ENCODE results near the gene OR10AD1. TPM values are rescaled to one million over a fixed set of nuclear protein-coding genes. Genes with fewer than 3 reads are reported as not detected.
"Not testable (repeated sequence)": the region's sequence is repeated elsewhere in the genome, so short reads cannot be mapped to it uniquely, and the experiment has no call there.

The OR10AD1 gene, protein sequence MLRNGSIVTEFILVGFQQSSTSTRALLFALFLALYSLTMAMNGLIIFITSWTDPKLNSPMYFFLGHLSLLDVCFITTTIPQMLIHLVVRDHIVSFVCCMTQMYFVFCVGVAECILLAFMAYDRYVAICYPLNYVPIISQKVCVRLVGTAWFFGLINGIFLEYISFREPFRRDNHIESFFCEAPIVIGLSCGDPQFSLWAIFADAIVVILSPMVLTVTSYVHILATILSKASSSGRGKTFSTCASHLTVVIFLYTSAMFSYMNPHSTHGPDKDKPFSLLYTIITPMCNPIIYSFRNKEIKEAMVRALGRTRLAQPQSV
- 0.58 TPM for polyA plus RNA-seq (2013)

DNA sequence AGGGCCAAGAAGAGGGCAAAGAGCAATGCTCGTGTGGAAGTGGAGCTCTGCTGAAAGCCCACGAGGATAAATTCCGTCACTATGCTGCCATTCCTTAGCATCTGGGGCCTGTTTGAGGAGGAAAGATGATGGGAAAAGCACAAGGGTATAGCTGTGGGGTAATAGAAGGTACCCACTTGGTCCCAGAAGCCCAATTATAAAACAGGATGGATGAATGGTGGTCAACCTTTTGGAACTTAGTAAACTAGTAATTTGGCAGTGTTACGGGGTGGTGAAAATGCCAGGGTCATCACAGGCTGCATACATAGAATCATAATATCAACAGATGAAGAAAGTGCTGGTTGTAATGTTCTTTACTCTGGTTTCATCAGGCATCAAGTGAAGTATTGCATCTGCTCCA lies at the start of gene OR10AD1:
OR10AD1 (minus strand) TSS at position 101 of the 400 bp plus-strand sequence; CDS start at position 101, 0 bp downstream.
- H3K9me3 ChIP-seq (ENCODE audit: control extremely low read depth in 1 of 5, control insufficient read depth in 4 of 5, insufficient read depth in 2 of 5, low read depth in 1 of 5, low read length in 4 of 5) = peaks cover 4 to 52% (median 27%) of the 10 kb centered on the region in 5 experiments
- POLR2A ChIA-PET = no interaction called here
- H3K27me3 ChIP-seq (replicated peaks in 2 of 5; ENCODE audit: control insufficient read depth in 4 of 5, insufficient read depth in 5 of 5, low read length in 4 of 5) = no peaks in the 10 kb centered on the region
- DNase-seq = no peak
- WGBS (ENCODE audit: insufficient coverage) = 96% methylated on average over 3 of the region's 4 CpGs
- no peak within 1 kb of the TSS for H3K27ac ChIP-seq (ENCODE audit: insufficient read depth in 1 of 2, low read depth in 1 of 2, low read length in 2 of 2, poor library complexity in 1 of 2, severe bottlenecking in 2 of 2)
- H3K4me1 ChIP-seq (ENCODE audit: control extremely low read depth in 1 of 4, control insufficient read depth in 4 of 4, insufficient read depth in 4 of 4, low read length in 3 of 4) = peaks cover 9 to 26% (median 24%) of the 10 kb centered on the region in 4 experiments
- CTCF ChIA-PET = no interaction called here
- H3K36me3 ChIP-seq (ENCODE audit: control insufficient read depth in 4 of 4, insufficient read depth in 4 of 4, low read length in 3 of 4) = peaks cover 0 to 16% (median 3%) of the 10 kb centered on the region in 4 experiments
- H3K4me3 ChIP-seq (ENCODE audit: control insufficient read depth in 1 of 7, extremely low read depth in 1 of 7, insufficient read depth in 4 of 7, low read depth in 2 of 7, low read length in 6 of 7) = no peak within 1 kb of the TSS

DNA sequence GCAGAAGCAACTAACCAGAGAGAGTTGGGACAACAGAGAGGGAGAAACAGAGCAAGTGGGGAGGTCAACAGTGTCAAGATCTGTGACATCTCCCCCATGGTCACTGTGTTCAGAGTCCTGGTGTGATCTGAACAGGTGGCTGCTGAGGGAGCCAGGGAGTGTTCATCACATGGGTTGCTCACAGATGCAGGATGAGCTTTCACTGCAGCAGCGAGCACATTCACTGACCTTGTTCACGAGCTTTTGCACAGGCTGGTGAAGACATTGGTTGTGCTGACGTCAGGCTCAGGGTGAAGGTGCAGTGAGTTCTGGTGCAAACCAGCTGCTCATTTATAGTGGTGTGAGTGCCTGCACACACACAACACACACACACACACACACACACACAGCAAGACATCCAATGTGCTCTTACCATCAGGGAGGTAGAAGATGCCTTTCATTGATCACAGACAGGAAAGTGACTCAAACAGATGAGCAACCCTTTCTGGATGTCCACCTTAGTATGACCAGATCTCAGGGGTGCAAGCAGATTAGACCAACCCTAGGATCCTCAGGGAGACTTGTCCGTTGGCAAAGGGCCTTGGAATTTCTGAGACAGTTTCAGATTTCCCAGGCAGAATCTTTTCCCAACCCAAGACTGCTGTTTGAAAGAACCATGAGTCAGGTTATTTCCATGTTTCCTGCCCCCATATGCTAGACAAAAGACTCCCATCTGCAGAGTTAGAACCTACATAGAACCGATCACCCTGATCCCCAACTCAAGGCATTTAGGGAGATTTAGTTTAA lies 44.3 kb upstream of the OR10AD1 start:
- Histone ChIP-seq H3K4me1 (ENCODE audit: control extremely low read depth in 1 of 4, control insufficient read depth in 4 of 4, insufficient read depth in 4 of 4, low read length in 3 of 4) (no peaks in the 10 kb centered on the region), H3K27ac (ENCODE audit: insufficient read depth in 1 of 2, low read depth in 1 of 2, low read length in 2 of 2, poor library complexity in 1 of 2, severe bottlenecking in 2 of 2) (no peak overlapping the region), H3K27me3 (replicated peaks in 2 of 5; ENCODE audit: control insufficient read depth in 4 of 5, insufficient read depth in 5 of 5, low read length in 4 of 5) (peaks cover 0 to 2% (median 0%) of the 10 kb centered on the region in 5 experiments), H3K36me3 (ENCODE audit: control insufficient read depth in 4 of 4, insufficient read depth in 4 of 4, low read length in 3 of 4) (no peaks in the 10 kb centered on the region), H3K9me3 (ENCODE audit: control extremely low read depth in 1 of 5, control insufficient read depth in 4 of 5, insufficient read depth in 2 of 5, low read depth in 1 of 5, low read length in 4 of 5) (peaks cover 0 to 6% (median 0%) of the 10 kb centered on the region in 5 experiments), H3K4me3 (ENCODE audit: control insufficient read depth in 1 of 7, extremely low read depth in 1 of 7, insufficient read depth in 4 of 7, low read depth in 2 of 7, low read length in 6 of 7) (no peak overlapping the region)
- WGBS (ENCODE audit: insufficient coverage) = 100% methylated on average over 4 of the region's 5 CpGs
- POLR2A ChIA-PET = no interaction called here
- CTCF ChIA-PET = no interaction called here
- DNase-seq = no peak

DNA sequence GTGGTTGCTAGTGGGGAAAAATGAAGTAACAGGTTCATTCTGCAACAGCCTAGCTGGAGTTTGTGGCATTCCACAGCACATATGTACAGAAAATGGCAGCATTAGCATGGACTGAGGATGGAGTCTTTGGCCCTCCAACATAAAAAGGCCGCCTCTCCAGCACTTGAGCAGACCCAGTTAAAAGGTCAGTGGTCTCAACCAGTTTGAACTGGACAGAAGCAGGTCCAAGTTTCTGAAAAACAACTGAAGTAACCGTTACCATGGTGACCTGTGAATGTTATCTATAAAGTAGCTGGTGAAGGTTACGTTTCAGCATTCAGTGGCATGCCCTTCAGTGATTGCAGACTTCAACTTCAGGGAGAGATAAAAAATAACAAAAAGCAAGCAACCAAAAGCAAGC lies 34.1 kb upstream of the OR10AD1 start:
- Histone ChIP-seq H3K9me3 (ENCODE audit: control extremely low read depth in 1 of 5, control insufficient read depth in 4 of 5, insufficient read depth in 2 of 5, low read depth in 1 of 5, low read length in 4 of 5) (peaks cover 0 to 9% (median 5%) of the 10 kb centered on the region in 5 experiments), H3K4me1 (ENCODE audit: control extremely low read depth in 1 of 4, control insufficient read depth in 4 of 4, insufficient read depth in 4 of 4, low read length in 3 of 4) (no peaks in the 10 kb centered on the region), H3K36me3 (ENCODE audit: control insufficient read depth in 4 of 4, insufficient read depth in 4 of 4, low read length in 3 of 4) (no peaks in the 10 kb centered on the region), H3K27me3 (replicated peaks in 2 of 5; ENCODE audit: control insufficient read depth in 4 of 5, insufficient read depth in 5 of 5, low read length in 4 of 5) (no peaks in the 10 kb centered on the region), H3K27ac (ENCODE audit: insufficient read depth in 1 of 2, low read depth in 1 of 2, low read length in 2 of 2, poor library complexity in 1 of 2, severe bottlenecking in 2 of 2) (no peak overlapping the region), H3K4me3 (ENCODE audit: control insufficient read depth in 1 of 7, extremely low read depth in 1 of 7, insufficient read depth in 4 of 7, low read depth in 2 of 7, low read length in 6 of 7) (no peak overlapping the region)
- WGBS (ENCODE audit: insufficient coverage) = 90% methylated on average over 2 of the region's 3 CpGs
- CTCF ChIA-PET = no interaction called here
- POLR2A ChIA-PET = no interaction called here
- no peak for DNase-seq

DNA sequence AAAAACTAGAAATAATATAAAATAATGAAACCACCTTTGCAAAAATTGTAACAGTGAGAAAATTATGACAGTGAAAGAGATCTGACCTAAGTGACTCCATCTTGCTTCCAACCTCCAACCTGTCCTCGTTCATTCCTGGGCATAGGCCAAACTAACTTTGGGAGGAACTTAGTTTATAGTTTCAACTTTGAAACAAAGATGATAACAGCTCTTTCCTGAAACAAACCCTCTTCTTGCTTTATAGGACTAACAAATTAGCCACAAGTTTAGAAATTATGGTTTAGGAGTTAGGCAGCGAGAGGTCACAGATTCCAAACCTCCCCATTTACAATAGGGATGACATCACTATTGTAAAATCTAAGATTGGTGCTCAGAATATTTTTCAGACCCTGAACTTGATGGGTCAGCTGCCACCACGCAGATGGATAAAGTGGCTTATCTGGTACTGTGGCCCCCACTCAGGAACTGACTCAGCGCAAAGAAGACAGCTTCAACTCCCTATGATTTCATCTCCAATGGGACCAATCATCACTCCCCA lies 32.8 kb upstream of the OR10AD1 start:
- H3K9me3 ChIP-seq (ENCODE audit: control extremely low read depth in 1 of 5, control insufficient read depth in 4 of 5, insufficient read depth in 2 of 5, low read depth in 1 of 5, low read length in 4 of 5) = peaks cover 0 to 5% (median 0%) of the 10 kb centered on the region in 5 experiments
- H3K4me1 ChIP-seq (ENCODE audit: control extremely low read depth in 1 of 4, control insufficient read depth in 4 of 4, insufficient read depth in 4 of 4, low read length in 3 of 4) = no peaks in the 10 kb centered on the region
- H3K36me3 ChIP-seq (ENCODE audit: control insufficient read depth in 4 of 4, insufficient read depth in 4 of 4, low read length in 3 of 4) = no peaks in the 10 kb centered on the region
- ChIA-PET CTCF (no interaction called here), POLR2A (no interaction called here)
- no peak for DNase-seq
- H3K4me3 ChIP-seq (ENCODE audit: control insufficient read depth in 1 of 7, extremely low read depth in 1 of 7, insufficient read depth in 4 of 7, low read depth in 2 of 7, low read length in 6 of 7) = no peak overlapping the region
- WGBS (ENCODE audit: insufficient coverage) = 89% methylated on average over 2 of the region's 4 CpGs
- H3K27ac ChIP-seq (ENCODE audit: insufficient read depth in 1 of 2, low read depth in 1 of 2, low read length in 2 of 2, poor library complexity in 1 of 2, severe bottlenecking in 2 of 2) = no peak overlapping the region
- no peaks in the 10 kb centered on the region for H3K27me3 ChIP-seq (replicated peaks in 2 of 5; ENCODE audit: control insufficient read depth in 4 of 5, insufficient read depth in 5 of 5, low read length in 4 of 5)

DNA sequence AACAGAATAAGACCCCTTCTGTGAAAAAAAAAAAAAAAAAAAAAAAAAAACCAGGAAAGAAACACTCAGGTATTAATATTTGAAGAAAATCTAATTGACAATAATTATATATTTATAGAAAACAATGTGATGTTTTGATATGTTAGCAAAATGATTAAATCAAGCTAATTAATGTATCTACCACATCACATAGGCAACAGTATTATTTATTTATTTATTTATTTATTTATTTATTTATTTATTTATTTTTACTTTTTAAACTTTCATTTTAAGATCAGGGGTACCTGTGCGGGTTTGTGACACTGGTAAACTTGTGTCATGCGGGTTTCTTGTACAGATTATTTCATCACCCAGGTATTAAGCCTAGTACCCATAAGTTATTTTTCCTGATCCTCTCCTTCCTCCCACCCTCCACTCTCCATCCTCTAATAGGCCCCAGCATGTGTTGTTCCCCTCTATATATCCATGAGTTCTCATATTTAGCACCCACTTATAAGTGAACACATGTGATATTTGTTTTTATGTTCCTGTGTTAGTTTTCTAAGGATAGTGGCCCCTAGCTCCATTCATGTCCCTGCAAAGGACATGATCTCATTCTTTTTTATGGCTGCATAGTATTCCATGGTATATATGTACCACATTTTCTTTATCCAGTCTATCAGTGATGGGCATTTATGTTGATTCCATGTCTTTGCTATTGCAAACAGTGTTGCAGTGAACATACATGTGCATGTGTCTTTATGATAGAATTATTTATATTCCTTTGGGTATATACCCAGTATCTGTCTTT lies 28.3 kb upstream of the OR10AD1 start:
- DNase-seq; H3K36me3 ChIP-seq (ENCODE audit: control insufficient read depth in 4 of 4, insufficient read depth in 4 of 4, low read length in 3 of 4); H3K27me3 ChIP-seq (replicated peaks in 2 of 5; ENCODE audit: control insufficient read depth in 4 of 5, insufficient read depth in 5 of 5, low read length in 4 of 5); H3K4me1 ChIP-seq (ENCODE audit: control extremely low read depth in 1 of 4, control insufficient read depth in 4 of 4, insufficient read depth in 4 of 4, low read length in 3 of 4); H3K27ac ChIP-seq (ENCODE audit: insufficient read depth in 1 of 2, low read depth in 1 of 2, low read length in 2 of 2, poor library complexity in 1 of 2, severe bottlenecking in 2 of 2); H3K9me3 ChIP-seq (ENCODE audit: control extremely low read depth in 1 of 5, control insufficient read depth in 4 of 5, insufficient read depth in 2 of 5, low read depth in 1 of 5, low read length in 4 of 5); H3K4me3 ChIP-seq (ENCODE audit: control insufficient read depth in 1 of 7, extremely low read depth in 1 of 7, insufficient read depth in 4 of 7, low read depth in 2 of 7, low read length in 6 of 7); POLR2A ChIA-PET: not testable (repeated sequence)
- CTCF ChIA-PET = interaction anchor here (0.8 kb wide), 1 partner anchor 18 kb away, joined by 3 read pairs; no protein-coding TSS in a partner anchor
- 100% methylated on average over 2 of the region's 2 CpGs for WGBS (ENCODE audit: insufficient coverage)

DNA sequence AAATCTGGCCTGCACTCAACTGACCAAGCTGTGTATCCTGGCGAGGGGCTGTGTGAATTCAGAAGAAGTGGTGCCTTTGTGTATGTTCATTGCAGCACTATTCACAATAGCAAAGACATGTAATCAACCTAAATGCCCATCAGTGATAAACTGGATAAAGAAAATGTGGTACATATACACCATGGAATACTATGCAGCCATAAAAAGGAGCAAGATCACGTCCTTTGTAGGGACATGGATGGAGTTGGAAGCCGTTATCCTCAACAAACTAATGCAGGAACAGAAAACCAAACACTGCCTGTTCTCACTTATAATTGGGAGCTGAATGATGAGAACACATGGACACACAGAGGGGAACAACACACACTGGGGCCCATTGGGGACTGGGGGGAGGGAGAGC lies 21.4 kb upstream of the OR10AD1 start:
- H3K27me3 ChIP-seq (replicated peaks in 2 of 5; ENCODE audit: control insufficient read depth in 4 of 5, insufficient read depth in 5 of 5, low read length in 4 of 5); DNase-seq; H3K4me1 ChIP-seq (ENCODE audit: control extremely low read depth in 1 of 4, control insufficient read depth in 4 of 4, insufficient read depth in 4 of 4, low read length in 3 of 4); H3K9me3 ChIP-seq (ENCODE audit: control extremely low read depth in 1 of 5, control insufficient read depth in 4 of 5, insufficient read depth in 2 of 5, low read depth in 1 of 5, low read length in 4 of 5); CTCF ChIA-PET; H3K27ac ChIP-seq (ENCODE audit: insufficient read depth in 1 of 2, low read depth in 1 of 2, low read length in 2 of 2, poor library complexity in 1 of 2, severe bottlenecking in 2 of 2); H3K4me3 ChIP-seq (ENCODE audit: control insufficient read depth in 1 of 7, extremely low read depth in 1 of 7, insufficient read depth in 4 of 7, low read depth in 2 of 7, low read length in 6 of 7); H3K36me3 ChIP-seq (ENCODE audit: control insufficient read depth in 4 of 4, insufficient read depth in 4 of 4, low read length in 3 of 4); POLR2A ChIA-PET: not testable (repeated sequence)
- no CpG with 5 or more reads among the region's 3 CpGs for WGBS (ENCODE audit: insufficient coverage)

Measured in common myeloid progenitor, CD34-positive (primary cell).